OCI-LY3 (cell line): ENCODE data around the gene TRIM6.
"Not testable (repeated sequence)": the region's sequence is repeated elsewhere in the genome, so short reads cannot be mapped to it uniquely, and the experiment has no call there.

Source experiments
- H2AFZ ChIP-seq: fragments of 200-600, 300-600 bp; shearing (Covaris generic); 2 replicates; pipeline ENCODE4 v1.6.0; 2014; ENCODE audit warnings: antibody characterized with exemption, low read depth, low read length
- H3K27ac ChIP-seq: fragments of 200-600, 300-600 bp; sonication (generic); 2 replicates; pipeline ENCODE4 v1.5.1; 2014; ENCODE audit warnings: mild to moderate bottlenecking, low read length, moderate library complexity, mixed read lengths
- H3K27me3 ChIP-seq: fragments of 200-600, 300-600 bp; sonication (generic); 2 replicates; pipeline ENCODE4 v1.6.1; 2014; ENCODE audit warnings: low read depth, low read length, mixed read lengths
- H3K36me3 ChIP-seq: fragments of 200-600, 300-600 bp; sonication (generic); replicated peaks from 2 replicates; pipeline ENCODE3; 2014; ENCODE audit warnings: low read depth, low read length, mixed read lengths
- H3K4me1 ChIP-seq: fragments of 300-600, 200-600 bp; sonication (generic); 2 replicates; pipeline ENCODE4 v1.6.1; 2014; ENCODE audit warnings: low read length, mixed read lengths
- H3K4me2 ChIP-seq: fragments of 200-600, 300-600 bp; sonication (generic); 2 replicates; pipeline ENCODE4 v1.6.1; 2014; ENCODE audit warnings: low read length, mixed read lengths
- H3K4me3 ChIP-seq: fragments of 300-600, 200-600 bp; sonication (generic); 2 replicates; pipeline ENCODE4 v1.5.1; 2014; ENCODE audit warnings: antibody characterized with exemption, mild to moderate bottlenecking, low read length, moderate library complexity
- H3K79me2 ChIP-seq: fragments of 300-600, 200-600 bp; shearing (Covaris generic); 2 replicates; pipeline ENCODE4 v1.6.1; 2014; ENCODE audit warnings: mild to moderate bottlenecking, low read length, mixed read lengths
- H3K9ac ChIP-seq: fragments of 300-600, 200-600 bp; shearing (Covaris generic); 2 replicates; pipeline ENCODE4 v1.6.0; 2014; ENCODE audit warnings: mild to moderate bottlenecking, low read length, moderate library complexity
- H3K9me3 ChIP-seq: fragments of 200-600, 300-600 bp; shearing (Covaris generic); 2 replicates; pipeline ENCODE4 v1.6.1; 2014; ENCODE audit warnings: low read length, mixed read lengths; ENCODE audit not compliant: insufficient read depth
- H4K20me1 ChIP-seq: fragments of 200-600, 300-600 bp; sonication (generic); 2 replicates; pipeline ENCODE4 v1.6.1; 2016; ENCODE audit warnings: low read length, mixed read lengths; ENCODE audit not compliant: insufficient read depth
- CTCF ChIP-seq: fragments of 200-600, 300-600 bp; sonication (generic); IDR thresholded peaks from 2 replicates; pipeline ENCODE4 v1.5.1; 2014; ENCODE audit warnings: antibody characterized with exemption, low read length, low read depth
- EZH2phosphoT487 ChIP-seq: fragments of 200-600 bp; shearing (Covaris generic); IDR thresholded peaks from 2 replicates; pipeline ENCODE4 v1.6.1; 2018; ENCODE audit warnings: antibody characterized with exemption, mixed run types, low read depth

TRIM6 gene

GRCh38 chr11:5593146-5593545, 3.3 kb upstream of the TRIM6 start:
- Histone ChIP-seq H3K36me3 (no peaks in the 10 kb centered on the region), H3K27me3 (no peaks in the 10 kb centered on the region), H3K9ac (no peak overlapping the region), H3K4me3 (no peak overlapping the region), H3K9me3 (no peaks in the 10 kb centered on the region), H3K4me2 (no peak overlapping the region), H3K4me1 (no peaks in the 10 kb centered on the region), H3K27ac (no peak overlapping the region), H2AFZ (no peak overlapping the region), H3K79me2 (no peaks in the 10 kb centered on the region), H4K20me1 (no peaks in the 10 kb centered on the region)
- TF ChIP-seq EZH2phosphoT487 = no peak
- TF ChIP-seq CTCF = no peak

GRCh38 chr11:5597953-5598352, 1.5 kb downstream of the TRIM6 start:
- Histone ChIP-seq H3K27me3 (no peaks in the 10 kb centered on the region), H3K27ac (no peak overlapping the region), H2AFZ (no peak overlapping the region), H3K9me3 (no peaks in the 10 kb centered on the region), H3K4me3 (no peak overlapping the region), H3K79me2 (no peaks in the 10 kb centered on the region), H3K9ac (no peak overlapping the region), H3K4me1 (peaks cover 4% of the 10 kb centered on the region), H4K20me1 (no peaks in the 10 kb centered on the region), H3K4me2 (no peak overlapping the region), H3K36me3 (no peaks in the 10 kb centered on the region)
- no peak for TF ChIP-seq EZH2phosphoT487
- TF ChIP-seq CTCF = no peak

- peak overlapping the region; percentile 30; the same call in 1 of the 2 replicates for H3K4me2 ChIP-seq
These were observed 4.0 kb downstream of the TRIM6 start for GRCh38 chr11:5600374-5600851.

GRCh38 chr11:5602791-5603190, 6.4 kb downstream of the TRIM6 start:
- not testable (repeated sequence) for H3K4me2 ChIP-seq, H2AFZ ChIP-seq, H3K9ac ChIP-seq, H4K20me1 ChIP-seq, H3K4me3 ChIP-seq, H3K79me2 ChIP-seq, H3K4me1 ChIP-seq, H3K36me3 ChIP-seq, H3K27ac ChIP-seq, H3K27me3 ChIP-seq, H3K9me3 ChIP-seq

More at GRCh38 chr11:5600374-5600851, 4.0 kb downstream of the TRIM6 start:
- no peak overlapping the region for H3K9ac ChIP-seq
- no peaks in the 10 kb centered on the region for H3K79me2 ChIP-seq
- TF ChIP-seq EZH2phosphoT487 = no peak
- TF ChIP-seq CTCF = peak; percentile 93
- H3K4me1 ChIP-seq = peaks cover 4% of the 10 kb centered on the region
- H3K36me3 ChIP-seq = no peaks in the 10 kb centered on the region
- H4K20me1 ChIP-seq = no peaks in the 10 kb centered on the region
- no peak overlapping the region for H3K27ac ChIP-seq
- no peak overlapping the region for H3K4me3 ChIP-seq
- H2AFZ ChIP-seq = peak overlapping the region; percentile 75
- H3K9me3 ChIP-seq = no peaks in the 10 kb centered on the region
- H3K27me3 ChIP-seq = no peaks in the 10 kb centered on the region

GRCh38 chr11:5603326-5603725, 6.9 kb downstream of the TRIM6 start:
- Histone ChIP-seq H4K20me1 (no peaks in the 10 kb centered on the region), H3K4me2 (no peak overlapping the region), H3K4me3 (no peak overlapping the region), H3K27ac (no peak overlapping the region), H3K9me3 (no peaks in the 10 kb centered on the region), H3K79me2 (no peaks in the 10 kb centered on the region), H3K36me3 (no peaks in the 10 kb centered on the region), H2AFZ (no peak overlapping the region), H3K4me1 (peaks cover 4% of the 10 kb centered on the region), H3K9ac (no peak overlapping the region), H3K27me3 (no peaks in the 10 kb centered on the region)
- TF ChIP-seq EZH2phosphoT487 = no peak
- TF ChIP-seq CTCF = no peak
